Stimulated activated CD8-positive, alpha-beta memory T cell treated with anti-CD3 and anti-CD28 coated beads, Interleukin-4, amount 100 ng/mL, for 4 hours (primary cell): ENCODE data around the gene OAS1.
"Not testable (repeated sequence)": the region's sequence is repeated elsewhere in the genome, so short reads cannot be mapped to it uniquely, and the experiment has no call there.

Source experiments
- DNase-seq, 2 donors: peaks; one replicate each; pipeline ENCODE4 v3.0.0-alpha.2; 2020; ENCODE audit warnings: low read depth in 2 of 2, low spot score in 1 of 2

The OAS1 gene

DNA sequence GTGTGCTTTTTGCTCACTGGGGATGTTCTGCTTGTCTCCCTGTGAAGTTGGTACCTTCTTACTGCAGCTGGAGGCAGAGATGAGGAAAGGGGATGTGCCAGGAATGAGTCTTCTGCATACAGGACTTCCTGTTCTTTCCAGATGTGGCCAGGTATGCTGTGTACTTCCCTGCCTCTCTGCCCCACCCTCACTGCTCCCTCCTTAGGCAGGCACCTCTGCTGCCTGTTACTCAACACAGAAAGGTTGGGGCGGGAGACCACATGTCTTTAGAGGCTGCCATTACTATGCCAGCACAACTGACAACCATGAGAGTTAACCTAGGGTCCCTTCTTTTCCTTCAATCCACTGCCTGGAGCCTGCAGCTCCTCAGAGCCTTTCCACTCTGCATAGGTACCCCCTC is 29.5 kb downstream of the OAS1 start:
- no peak for DNase-seq

DNA sequence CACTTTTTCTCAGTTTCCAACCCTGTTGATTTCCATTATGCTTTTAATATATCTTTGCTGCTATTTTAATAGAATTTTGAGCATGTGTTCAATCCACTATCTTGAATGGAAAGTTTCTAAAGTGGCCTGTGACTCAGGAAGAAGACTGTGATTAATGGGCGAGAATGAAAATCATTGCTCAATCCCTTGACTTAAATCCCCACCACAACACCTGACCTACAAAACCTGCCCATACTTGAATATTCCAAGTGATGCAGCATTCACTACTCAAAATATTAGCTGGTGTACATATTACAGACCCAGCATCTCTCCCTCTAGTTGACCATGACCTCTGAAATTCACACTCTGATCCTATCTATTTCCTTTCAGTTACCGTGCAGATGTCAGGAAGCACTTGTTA is 30.2 kb downstream of the OAS1 start:
- no peak for DNase-seq

- peak; percentile 44 to 49 for DNase-seq
Observed at GRCh38 chr12:112937741-112938719, 31.3 kb downstream of the OAS1 start, which contains the start of gene OAS3. TSS of gene OAS3 (plus strand) at chr12:112938474. CDS start at chr12:112938531, 57 bp downstream.

DNA sequence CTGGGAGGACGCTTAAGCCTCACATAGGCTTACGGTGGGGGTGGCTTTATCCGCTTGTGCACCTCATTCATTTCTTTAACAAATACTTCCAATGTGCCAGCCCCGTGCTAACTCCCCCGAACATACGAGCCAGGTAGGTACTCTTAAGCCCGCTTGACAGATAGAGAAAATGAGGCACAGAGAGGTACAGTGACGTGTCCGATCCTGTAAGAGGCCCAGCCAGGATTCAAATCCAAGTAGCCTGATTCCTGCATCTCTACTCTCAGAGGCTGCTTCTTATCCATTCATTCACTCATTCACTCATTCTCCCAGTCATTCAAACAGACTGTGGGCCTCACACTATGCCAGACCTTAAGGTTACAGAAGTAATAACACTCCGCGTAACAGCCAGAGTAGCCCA is 32.0 kb downstream of the OAS1 start:
- DNase-seq: no peak

- DNase-seq: no peak
Observed at GRCh38 chr12:112939761-112940381, 33.1 kb downstream of the OAS1 start.

GRCh38 chr12:112941528-112942335 is 35.0 kb downstream of the OAS1 start:
- no peak for DNase-seq

- no peak for DNase-seq
Observed at GRCh38 chr12:112942572-112942971, 35.8 kb downstream of the OAS1 start.

- no peak for DNase-seq
Observed at GRCh38 chr12:112944024-112944690, 37.4 kb downstream of the OAS1 start.

GRCh38 chr12:112945515-112945914 is 38.8 kb downstream of the OAS1 start:
- DNase-seq: no peak

GRCh38 chr12:112946236-112947000 is 39.7 kb downstream of the OAS1 start:
- no peak for DNase-seq

GRCh38 chr12:112947314-112947713 is 40.6 kb downstream of the OAS1 start:
- DNase-seq: no peak

- DNase-seq: no peak
Observed at GRCh38 chr12:112947761-112948160, 41.0 kb downstream of the OAS1 start.

- DNase-seq: no peak
Observed at GRCh38 chr12:112948806-112949205, 42.0 kb downstream of the OAS1 start.

DNA sequence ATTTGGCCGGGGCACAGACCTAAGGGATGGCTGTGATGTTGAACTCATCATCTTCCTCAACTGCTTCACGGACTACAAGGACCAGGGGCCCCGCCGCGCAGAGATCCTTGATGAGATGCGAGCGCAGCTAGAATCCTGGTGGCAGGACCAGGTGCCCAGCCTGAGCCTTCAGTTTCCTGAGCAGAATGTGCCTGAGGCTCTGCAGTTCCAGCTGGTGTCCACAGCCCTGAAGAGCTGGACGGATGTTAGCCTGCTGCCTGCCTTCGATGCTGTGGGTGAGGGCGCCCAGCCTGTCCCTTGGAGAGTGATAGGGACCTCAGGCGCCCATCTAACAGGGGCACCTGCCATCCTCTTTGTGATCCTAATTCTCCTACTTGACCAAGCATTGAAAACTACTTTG is 43.9 kb downstream of the OAS1 start:
- DNase-seq: no peak

GRCh38 chr12:112957125-112957524 is 50.4 kb downstream of the OAS1 start:
- not testable (repeated sequence) for DNase-seq

GRCh38 chr12:112961074-112961473 is 54.3 kb downstream of the OAS1 start:
- no peak for DNase-seq

DNA sequence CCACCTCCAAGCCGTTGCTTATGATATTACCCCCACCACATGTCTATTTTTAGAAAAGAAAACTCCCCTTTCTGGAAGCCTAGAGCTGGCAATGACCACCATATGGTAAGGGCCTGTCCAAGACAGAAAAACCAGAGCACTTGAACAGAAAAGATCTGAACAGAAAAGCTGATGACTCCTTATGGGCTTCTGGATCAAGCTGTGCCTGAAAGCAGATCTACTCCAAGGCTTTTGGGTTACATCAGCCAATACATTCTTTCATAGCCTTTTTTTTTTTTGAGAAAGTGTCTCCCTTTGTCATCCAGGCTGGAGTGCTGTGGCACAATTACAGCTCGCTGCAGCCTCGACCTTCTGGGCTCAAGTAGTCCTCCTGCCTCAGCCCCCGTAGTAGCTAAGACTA is 54.8 kb downstream of the OAS1 start:
- DNase-seq: no peak

DNA sequence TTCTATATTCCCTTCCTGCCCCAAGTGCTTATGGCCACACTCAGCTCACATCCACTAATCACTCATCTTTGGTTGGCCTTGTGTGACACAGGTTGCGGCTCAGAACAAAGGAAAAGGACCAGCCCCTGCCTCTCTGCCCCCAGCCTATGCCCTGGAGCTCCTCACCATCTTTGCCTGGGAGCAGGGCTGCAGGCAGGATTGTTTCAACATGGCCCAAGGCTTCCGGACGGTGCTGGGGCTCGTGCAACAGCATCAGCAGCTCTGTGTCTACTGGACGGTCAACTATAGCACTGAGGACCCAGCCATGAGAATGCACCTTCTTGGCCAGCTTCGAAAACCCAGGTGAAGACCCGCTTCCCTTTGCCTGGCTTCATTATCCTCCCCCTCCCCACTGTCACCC is 55.8 kb downstream of the OAS1 start:
- DNase-seq: no peak

- DNase-seq: no peak
Observed at GRCh38 chr12:112963227-112963861, 56.6 kb downstream of the OAS1 start.
